ENCODE data around the gene ASPSCR1.

- TF ChIP-seq POLR2A (IDR thresholded peaks at IDR 0.05; ENCODE audit: low read depth, low read length) (no peak), POLR2AphosphoS5 (IDR thresholded peaks at IDR 0.05; ENCODE audit: low read depth, low read length) (no peak)
These were observed 45.7 kb upstream of the ASPSCR1 start for GRCh38 chr17:81931557-81932332.

Measured in GM12891 (cell line).